Measurements from ENCODE around the gene PNCK.

Gene PNCK

DNA sequence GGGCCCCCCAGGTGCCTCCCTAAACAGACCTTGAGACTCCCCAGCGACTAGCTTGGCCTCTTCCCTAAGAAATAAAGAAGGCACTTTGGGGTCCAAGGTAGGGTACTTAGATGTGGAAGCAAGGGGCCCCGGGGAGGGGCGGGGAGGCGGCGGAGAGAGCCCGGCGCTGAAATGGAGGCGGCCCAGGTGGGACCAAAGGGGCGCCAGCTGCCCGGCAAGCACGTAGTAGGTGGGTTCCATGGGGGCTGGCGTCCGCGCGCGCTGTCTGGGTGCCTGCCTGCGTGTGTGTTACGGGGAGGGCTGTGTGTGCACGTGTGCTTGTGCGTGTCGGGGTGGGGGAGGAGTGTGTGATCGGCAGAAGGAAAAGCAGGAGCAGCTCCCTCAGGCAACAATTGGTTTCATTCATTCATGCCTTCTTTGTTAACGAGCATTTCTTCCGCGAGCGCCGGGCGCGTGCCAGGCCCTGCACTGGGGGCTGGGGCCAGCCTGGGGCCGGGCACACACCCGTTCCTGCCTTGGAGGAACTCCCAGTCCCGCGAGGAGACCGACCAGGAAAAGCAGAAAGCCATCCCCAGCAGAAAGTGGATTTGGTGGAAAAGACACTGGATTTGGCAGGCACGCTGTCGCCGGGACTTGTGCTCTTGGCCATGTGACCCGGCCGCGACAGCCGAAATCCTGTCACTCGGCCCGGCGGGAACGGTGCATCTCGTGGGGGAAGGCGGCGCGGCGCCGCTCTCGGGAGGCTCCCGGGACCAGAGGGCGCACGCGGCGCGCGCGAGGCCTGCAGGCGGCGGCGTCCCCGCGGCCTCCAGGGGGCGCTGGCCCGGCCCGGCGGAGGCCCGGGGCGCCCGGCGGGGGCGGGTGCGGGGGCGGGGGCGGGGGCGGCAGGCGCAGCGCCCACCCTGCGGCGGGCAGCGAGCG is 29.9 kb downstream of the PNCK start:
- no peak overlapping the region for H3K4me3 ChIP-seq (ENCODE audit: low read depth, low read length)
- in situ Hi-C loops (cut with HindIII; ENCODE audit: low sequenced_read_pairs), result no loop called here
- TF ChIP-seq, protein P1, sequence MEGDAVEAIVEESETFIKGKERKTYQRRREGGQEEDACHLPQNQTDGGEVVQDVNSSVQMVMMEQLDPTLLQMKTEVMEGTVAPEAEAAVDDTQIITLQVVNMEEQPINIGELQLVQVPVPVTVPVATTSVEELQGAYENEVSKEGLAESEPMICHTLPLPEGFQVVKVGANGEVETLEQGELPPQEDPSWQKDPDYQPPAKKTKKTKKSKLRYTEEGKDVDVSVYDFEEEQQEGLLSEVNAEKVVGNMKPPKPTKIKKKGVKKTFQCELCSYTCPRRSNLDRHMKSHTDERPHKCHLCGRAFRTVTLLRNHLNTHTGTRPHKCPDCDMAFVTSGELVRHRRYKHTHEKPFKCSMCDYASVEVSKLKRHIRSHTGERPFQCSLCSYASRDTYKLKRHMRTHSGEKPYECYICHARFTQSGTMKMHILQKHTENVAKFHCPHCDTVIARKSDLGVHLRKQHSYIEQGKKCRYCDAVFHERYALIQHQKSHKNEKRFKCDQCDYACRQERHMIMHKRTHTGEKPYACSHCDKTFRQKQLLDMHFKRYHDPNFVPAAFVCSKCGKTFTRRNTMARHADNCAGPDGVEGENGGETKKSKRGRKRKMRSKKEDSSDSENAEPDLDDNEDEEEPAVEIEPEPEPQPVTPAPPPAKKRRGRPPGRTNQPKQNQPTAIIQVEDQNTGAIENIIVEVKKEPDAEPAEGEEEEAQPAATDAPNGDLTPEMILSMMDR (IDR thresholded peaks at IDR 0.05; ENCODE audit: low read depth, low read length, missing control alignments), result no peak

DNA sequence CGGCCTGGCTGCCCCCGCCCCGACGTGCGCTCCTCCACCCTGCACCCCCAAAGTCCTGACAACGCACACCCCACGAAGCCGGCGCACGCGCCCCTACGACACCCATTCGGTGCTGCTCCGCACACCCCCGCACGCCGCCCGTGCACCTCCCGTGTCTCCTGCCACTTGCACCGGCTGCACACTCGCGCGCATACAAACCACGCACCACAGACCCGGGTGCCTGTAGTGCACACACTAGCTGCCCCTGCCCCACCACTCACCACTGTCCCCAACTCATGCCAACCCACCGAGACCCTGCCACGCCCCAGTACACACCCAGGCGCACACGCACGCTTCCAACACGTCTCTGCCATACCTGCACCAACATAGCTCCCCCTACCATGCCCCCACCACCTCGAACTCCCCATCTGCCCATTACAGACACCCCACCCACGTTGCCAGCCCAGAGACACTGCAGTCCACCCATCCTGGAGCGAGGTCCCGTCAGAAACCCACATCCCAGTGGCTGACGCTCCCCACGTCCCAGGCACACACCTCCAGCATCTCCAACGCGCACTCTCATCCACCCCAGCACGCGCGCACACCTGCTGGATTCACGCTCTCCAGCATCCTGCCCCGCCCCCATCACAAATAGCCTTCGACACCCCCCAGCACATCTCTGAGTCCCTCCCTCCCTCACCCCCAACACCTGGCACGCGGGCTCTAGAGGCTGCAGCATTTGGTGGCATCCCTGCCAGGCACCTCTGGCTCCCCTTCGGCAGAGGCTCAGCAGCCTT is 30.8 kb downstream of the PNCK start:
- TF ChIP-seq, protein P1 (IDR thresholded peaks at IDR 0.05; ENCODE audit: low read depth, low read length, missing control alignments), result no peak
- in situ Hi-C loops (cut with HindIII; ENCODE audit: low sequenced_read_pairs), result no loop called here
- no peak overlapping the region for H3K4me3 ChIP-seq (ENCODE audit: low read depth, low read length)
- no peak for DNase-seq (ENCODE audit: low read depth)

More for the DNA sequence above, 29.9 kb downstream of the PNCK start:
- no peak for DNase-seq (ENCODE audit: low read depth)

DNA sequence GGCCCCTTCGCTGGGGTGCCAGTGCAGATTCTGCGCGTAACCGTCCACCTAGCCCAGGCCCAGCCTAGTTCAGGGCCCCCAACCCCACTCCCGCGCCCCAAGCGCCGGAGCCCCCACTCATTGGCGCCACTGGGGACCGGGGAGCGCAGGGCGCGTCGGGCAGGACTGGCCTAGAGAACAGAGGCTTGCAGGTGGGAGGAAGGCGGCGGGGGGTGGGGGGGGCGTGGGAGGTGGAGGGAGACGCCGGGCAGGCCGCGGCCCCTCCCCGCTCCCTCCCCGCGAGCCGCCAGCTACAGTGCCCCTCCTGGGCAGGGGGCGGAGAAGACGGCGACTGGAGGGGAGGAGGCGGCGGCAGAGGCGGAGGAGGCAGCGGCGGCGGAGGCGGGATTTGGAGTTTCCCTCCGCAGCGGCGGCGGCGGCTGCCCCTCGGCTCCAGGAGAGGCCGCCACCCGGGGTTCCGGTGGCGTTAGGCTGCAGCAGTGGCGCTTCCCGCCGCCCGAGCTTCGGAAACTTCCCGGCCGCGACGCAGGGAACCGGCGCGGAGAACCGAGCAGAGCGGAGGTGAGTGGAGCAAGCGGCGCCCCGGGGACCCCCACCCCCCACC is 31.5 kb downstream of the PNCK start:
- TF ChIP-seq, protein P1 (IDR thresholded peaks at IDR 0.05; ENCODE audit: low read depth, low read length, missing control alignments), result no peak
- in situ Hi-C loops (cut with HindIII; ENCODE audit: low sequenced_read_pairs), result no loop called here
- H3K4me3 ChIP-seq (ENCODE audit: low read depth, low read length), result no peak overlapping the region
- no peak for DNase-seq (ENCODE audit: low read depth)

DNA sequence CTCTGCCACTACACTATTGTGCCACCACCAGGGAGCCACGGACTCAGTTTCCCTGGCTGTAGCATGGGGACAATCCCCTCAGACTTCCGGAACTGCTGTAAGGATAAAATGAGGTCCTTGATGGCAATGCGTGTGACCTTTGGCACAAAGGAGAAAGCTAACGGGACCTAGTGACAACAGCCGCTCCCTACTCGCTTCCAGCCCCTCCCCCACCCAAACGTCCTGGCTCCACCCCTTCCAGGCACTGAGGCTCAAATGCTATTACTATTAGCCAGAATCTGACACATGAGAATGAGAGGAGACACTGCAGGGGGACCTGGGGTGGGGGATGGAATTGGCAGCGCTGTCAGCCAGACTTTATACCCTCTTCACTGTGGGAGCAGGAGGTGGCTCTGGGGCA is 32.0 kb downstream of the PNCK start:
- no peak overlapping the region for H3K4me3 ChIP-seq (ENCODE audit: low read depth, low read length)
- in situ Hi-C loops (cut with HindIII; ENCODE audit: low sequenced_read_pairs), result no loop called here
- TF ChIP-seq, protein P1 (IDR thresholded peaks at IDR 0.05; ENCODE audit: low read depth, low read length, missing control alignments), result no peak
- DNase-seq (ENCODE audit: low read depth), result no peak

DNA sequence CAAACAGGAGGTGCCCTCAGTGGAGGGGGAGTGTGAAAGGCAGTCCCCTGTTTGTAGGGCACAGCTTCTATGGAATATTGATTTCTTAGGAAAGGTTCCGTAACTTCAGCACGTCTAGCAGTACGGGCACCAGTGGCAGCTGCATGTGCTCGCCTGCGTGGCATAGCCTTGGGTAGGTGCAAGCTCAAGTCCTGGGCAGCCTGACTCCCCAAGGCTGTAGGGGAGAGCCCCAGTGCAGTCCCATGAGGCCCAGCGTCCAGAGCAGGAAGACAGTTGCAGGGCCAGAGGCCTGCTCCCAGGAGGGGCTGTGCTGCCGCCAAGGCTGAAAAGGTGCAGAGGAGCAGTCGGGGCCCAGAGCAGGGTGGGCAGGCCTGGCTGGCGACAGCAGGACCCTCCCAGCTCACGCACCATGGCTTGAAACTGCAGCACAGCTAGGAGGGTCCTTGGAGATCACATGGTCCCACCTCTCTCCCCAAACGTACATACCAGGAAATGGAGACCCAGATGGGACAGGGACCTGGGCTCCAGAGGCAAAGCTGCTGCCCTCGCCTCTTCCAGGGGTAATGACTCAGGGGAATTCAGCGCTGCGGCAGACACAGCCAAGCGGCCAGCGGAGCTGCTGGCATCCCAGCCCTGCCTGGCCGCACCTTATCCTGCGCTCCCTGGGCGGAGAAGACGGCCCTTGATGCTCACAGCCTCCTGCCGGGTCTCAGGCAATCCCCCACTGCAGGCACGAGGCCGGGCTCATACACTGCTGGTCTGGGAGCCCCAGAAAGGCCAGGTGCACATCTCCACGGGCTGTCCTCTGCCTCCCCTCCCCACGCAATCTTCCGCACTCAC is 32.7 kb downstream of the PNCK start:
- in situ Hi-C loops (cut with HindIII; ENCODE audit: low sequenced_read_pairs), result no loop called here
- H3K4me3 ChIP-seq (ENCODE audit: low read depth, low read length), result no peak overlapping the region
- DNase-seq (ENCODE audit: low read depth), result no peak
- TF ChIP-seq, protein P1 (IDR thresholded peaks at IDR 0.05; ENCODE audit: low read depth, low read length, missing control alignments), result no peak
